HepG2 (cell line): Measurements from ENCODE around the gene MMS19. TPM values are rescaled to one million over a fixed set of nuclear protein-coding genes. Genes with fewer than 3 reads are reported as not detected.

Source experiments
- AKAP8 ChIP-seq: sonication (generic); formaldehyde crosslinking; IDR thresholded peaks from 2 replicates; pipeline ENCODE4 v1.5.1; 2020; ENCODE audit warnings: mild to moderate bottlenecking, missing genetic modification reagents
- DRAP1 ChIP-seq: IDR thresholded peaks from 2 replicates; pipeline ENCODE4 v1.6.1; 2016; ENCODE audit warnings: missing genetic modification reagents, missing compliant biosample characterization
- FOXO1 ChIP-seq: sonication (generic); formaldehyde crosslinking; IDR thresholded peaks from 2 replicates; pipeline ENCODE4 v1.4.0; 2020; ENCODE audit warnings: missing genetic modification reagents
- GATA4 ChIP-seq: sonication (generic); IDR thresholded peaks from 2 replicates; pipeline ENCODE4 v1.6.1; 2016; ENCODE audit warnings: antibody characterized with exemption, low read depth, borderline replicate concordance
- HOXA3 ChIP-seq: sonication (generic); formaldehyde crosslinking; IDR thresholded peaks from 2 replicates; pipeline ENCODE4 v1.5.0; 2020; ENCODE audit warnings: missing genetic modification reagents
- KLF12 ChIP-seq: sonication (generic); formaldehyde crosslinking; IDR thresholded peaks from 2 replicates; pipeline ENCODE4 v1.4.0; 2020; ENCODE audit warnings: missing genetic modification reagents, borderline replicate concordance
- KMT2B ChIP-seq: IDR thresholded peaks from 2 replicates; pipeline ENCODE4 v1.6.1; 2016; ENCODE audit warnings: missing genetic modification reagents, missing compliant biosample characterization
- PHF5A ChIP-seq: IDR thresholded peaks from one replicate; pipeline ENCODE4 v1.6.1; 2018; ENCODE audit warnings: low read depth, missing genetic modification reagents; ENCODE audit not compliant: unreplicated experiment
- POLR2G ChIP-seq: fragments of 200-400 bp; formaldehyde crosslinking; IDR thresholded peaks from 2 replicates; pipeline ENCODE4 v1.6.1; 2018; ENCODE audit warnings: mild to moderate bottlenecking, low read depth, low read length, moderate library complexity
- RXRB ChIP-seq: IDR thresholded peaks from 2 replicates; pipeline ENCODE4 v1.6.1; 2016; ENCODE audit warnings: borderline replicate concordance, missing genetic modification reagents, missing compliant biosample characterization
- SOX5 ChIP-seq: IDR thresholded peaks from 2 replicates; pipeline ENCODE4 v1.6.1; 2016; ENCODE audit warnings: borderline replicate concordance
- TCF12 ChIP-seq, 2 experiments: fragments of 450-650 bp in 1 of 2; sonication (generic) in 1 of 2; formaldehyde crosslinking in 1 of 2; IDR thresholded peaks; 2 replicates each; pipeline versions ENCODE4 v1.6.1 to v1.8.0; 2017 to 2022; ENCODE audit warnings: antibody characterized with exemption in 1 of 2, mild to moderate bottlenecking in 1 of 2, missing genetic modification reagents in 1 of 2, moderate library complexity in 1 of 2
- ZBTB34 ChIP-seq: sonication (generic); formaldehyde crosslinking; IDR thresholded peaks from 2 replicates; pipeline ENCODE4 v1.8.0; 2022; ENCODE audit warnings: mild to moderate bottlenecking, missing genetic modification reagents
- ZNF331 ChIP-seq: sonication (generic); formaldehyde crosslinking; IDR thresholded peaks from 2 replicates; pipeline ENCODE4 v1.4.0; 2020; ENCODE audit warnings: missing genetic modification reagents
- ZNF556 ChIP-seq: sonication (generic); formaldehyde crosslinking; IDR thresholded peaks from 2 replicates; pipeline ENCODE4 v1.4.0; 2020; ENCODE audit warnings: mild to moderate bottlenecking, missing genetic modification reagents, borderline replicate concordance
- ZNF709 ChIP-seq: sonication (generic); formaldehyde crosslinking; IDR thresholded peaks from 2 replicates; pipeline ENCODE4 v1.5.0; 2020; ENCODE audit warnings: mild to moderate bottlenecking, missing genetic modification reagents
- ZNF883 ChIP-seq: sonication (generic); formaldehyde crosslinking; IDR thresholded peaks from 2 replicates; pipeline ENCODE4 v1.5.1; 2020; ENCODE audit warnings: mild to moderate bottlenecking, missing genetic modification reagents; ENCODE audit errors: not compliant biosample characterization
- polyA plus RNA-seq, 8 experiments: library from polyadenylated mRNA; depleted of rRNA in 3 of 8; stranded (reverse) in 7 of 8; unstranded in 1 of 8; fragments of >200 nt; fragmentation: Illumina TruSeq in 4 of 8; extraction: Trizol in 4 of 8; gene quantifications; 2 replicates each; pipeline versions ENCODE4 v1.2.1 to v1.2.3, GENCODE V29; 2011 to 2016; ENCODE audit warnings: low read depth in 4 of 8, missing spikeins in 1 of 8, mixed read lengths in 1 of 8; ENCODE audit not compliant: insufficient read depth in 1 of 8
- total RNA-seq, 5 experiments: library from RNA; depleted of rRNA; stranded (reverse); fragments of >200 nt; fragmentation: Illumina TruSeq; extraction: Trizol; gene quantifications; 2 replicates each; pipeline ENCODE4 v1.2.3, GENCODE V29; 2016; ENCODE audit warnings: low read depth in 1 of 5
- TF ChIP-seq, protein P1 (sequence below): sonication (generic); formaldehyde crosslinking; IDR thresholded peaks from 2 replicates; pipeline ENCODE4 v1.5.1; 2020; ENCODE audit warnings: missing genetic modification reagents, mild to moderate bottlenecking, borderline replicate concordance
- TF ChIP-seq, protein P2 (sequence below), 2 experiments: sonication (generic) in 1 of 2; formaldehyde crosslinking in 1 of 2; IDR thresholded peaks; 2 replicates each; pipeline versions ENCODE4 v1.4.0 to v1.6.1; 2016 to 2020; ENCODE audit warnings: borderline replicate concordance in 1 of 2, low read depth in 1 of 2, mild to moderate bottlenecking in 1 of 2, missing genetic modification reagents in 1 of 2
- TF ChIP-seq, protein P3 (sequence below): IDR thresholded peaks from 2 replicates; pipeline ENCODE4 v1.6.1; 2016; ENCODE audit warnings: mild to moderate bottlenecking, missing biosample characterization, missing genetic modification reagents

Gene MMS19
- total and polyA plus RNA-seq, 2 of the 13 experiments (the other 11 are each of a cell fraction or from before 2014, with no cell fraction given), result 76.4 to 107 TPM

DNA sequence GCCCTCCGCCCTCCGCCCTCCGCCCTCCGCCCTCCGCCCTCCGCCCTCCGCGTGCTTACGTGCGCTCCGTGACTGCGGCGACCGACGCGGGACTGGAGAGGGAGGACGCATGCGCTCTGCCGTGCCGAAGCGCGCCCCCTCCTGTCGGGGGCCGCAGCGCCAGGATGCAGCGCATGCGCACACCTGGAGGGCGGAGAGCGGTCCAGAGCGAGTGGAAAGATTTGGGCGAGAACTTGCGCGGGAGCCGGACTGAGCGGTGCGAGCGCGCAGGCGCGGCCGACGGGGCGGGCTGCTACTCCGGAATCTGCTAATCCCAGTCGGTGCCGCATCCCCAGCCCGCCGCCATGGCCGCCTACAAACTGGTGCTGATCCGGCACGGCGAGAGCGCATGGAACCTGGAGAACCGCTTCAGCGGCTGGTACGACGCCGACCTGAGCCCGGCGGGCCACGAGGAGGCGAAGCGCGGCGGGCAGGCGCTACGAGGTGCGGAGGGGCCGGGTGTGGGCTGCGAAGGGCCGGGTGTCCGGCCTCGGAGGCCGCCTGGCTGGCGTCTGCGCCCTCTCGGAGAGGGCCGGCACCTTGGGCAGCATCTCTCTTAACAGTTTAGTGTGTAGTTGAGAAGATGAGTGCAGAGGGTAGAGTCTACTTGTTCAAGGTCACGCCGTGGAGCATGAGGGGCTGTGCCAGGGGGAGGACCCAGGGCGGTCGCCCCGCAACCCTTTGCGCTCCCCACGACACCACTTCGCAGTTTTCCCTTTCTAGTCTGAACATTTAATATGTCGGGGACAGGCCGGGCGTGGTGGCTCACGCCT lies 72.1 kb downstream of the MMS19 start, which contains the start of gene PGAM1 (continued):
- TF ChIP-seq TCF12 (IDR thresholded peaks at IDR 0.05), result no peak
- TF ChIP-seq TCF12 (CRISPR knock-in tag; IDR thresholded peaks at IDR 0.05), result no peak
- TF ChIP-seq, protein P1, sequence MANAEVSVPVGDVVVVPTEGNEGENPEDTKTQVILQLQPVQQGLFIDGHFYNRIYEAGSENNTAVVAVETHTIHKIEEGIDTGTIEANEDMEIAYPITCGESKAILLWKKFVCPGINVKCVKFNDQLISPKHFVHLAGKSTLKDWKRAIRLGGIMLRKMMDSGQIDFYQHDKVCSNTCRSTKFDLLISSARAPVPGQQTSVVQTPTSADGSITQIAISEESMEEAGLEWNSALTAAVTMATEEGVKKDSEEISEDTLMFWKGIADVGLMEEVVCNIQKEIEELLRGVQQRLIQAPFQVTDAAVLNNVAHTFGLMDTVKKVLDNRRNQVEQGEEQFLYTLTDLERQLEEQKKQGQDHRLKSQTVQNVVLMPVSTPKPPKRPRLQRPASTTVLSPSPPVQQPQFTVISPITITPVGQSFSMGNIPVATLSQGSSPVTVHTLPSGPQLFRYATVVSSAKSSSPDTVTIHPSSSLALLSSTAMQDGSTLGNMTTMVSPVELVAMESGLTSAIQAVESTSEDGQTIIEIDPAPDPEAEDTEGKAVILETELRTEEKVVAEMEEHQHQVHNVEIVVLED (CRISPR knock-in tag), result peak; percentile 85
- TF ChIP-seq AKAP8 (CRISPR knock-in tag), result 0 out of 2 replicates have a peak, but pooled peaks have one; percentile 48
- TF ChIP-seq, protein P2, sequence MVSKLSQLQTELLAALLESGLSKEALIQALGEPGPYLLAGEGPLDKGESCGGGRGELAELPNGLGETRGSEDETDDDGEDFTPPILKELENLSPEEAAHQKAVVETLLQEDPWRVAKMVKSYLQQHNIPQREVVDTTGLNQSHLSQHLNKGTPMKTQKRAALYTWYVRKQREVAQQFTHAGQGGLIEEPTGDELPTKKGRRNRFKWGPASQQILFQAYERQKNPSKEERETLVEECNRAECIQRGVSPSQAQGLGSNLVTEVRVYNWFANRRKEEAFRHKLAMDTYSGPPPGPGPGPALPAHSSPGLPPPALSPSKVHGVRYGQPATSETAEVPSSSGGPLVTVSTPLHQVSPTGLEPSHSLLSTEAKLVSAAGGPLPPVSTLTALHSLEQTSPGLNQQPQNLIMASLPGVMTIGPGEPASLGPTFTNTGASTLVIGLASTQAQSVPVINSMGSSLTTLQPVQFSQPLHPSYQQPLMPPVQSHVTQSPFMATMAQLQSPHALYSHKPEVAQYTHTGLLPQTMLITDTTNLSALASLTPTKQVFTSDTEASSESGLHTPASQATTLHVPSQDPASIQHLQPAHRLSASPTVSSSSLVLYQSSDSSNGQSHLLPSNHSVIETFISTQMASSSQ (IDR thresholded peaks at IDR 0.05; ENCODE audit: low read depth), result no peak
- TF ChIP-seq, protein P2 (CRISPR knock-in tag; IDR thresholded peaks at IDR 0.05; ENCODE audit: borderline replicate concordance), result peak; percentile 34; the same call in 1 of the 2 replicates
- TF ChIP-seq, protein P3, sequence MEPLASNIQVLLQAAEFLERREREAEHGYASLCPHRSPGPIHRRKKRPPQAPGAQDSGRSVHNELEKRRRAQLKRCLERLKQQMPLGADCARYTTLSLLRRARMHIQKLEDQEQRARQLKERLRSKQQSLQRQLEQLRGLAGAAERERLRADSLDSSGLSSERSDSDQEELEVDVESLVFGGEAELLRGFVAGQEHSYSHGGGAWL (CRISPR knock-in tag), result peak; percentile 78
- TF ChIP-seq PHF5A (CRISPR knock-in tag), result peak; percentile 88
- peak; percentile 52 for TF ChIP-seq KMT2B (CRISPR knock-in tag)
- no peak for TF ChIP-seq ZNF556 (CRISPR knock-in tag)
- no peak for TF ChIP-seq KLF12 (CRISPR knock-in tag)
- peak; percentile 76 for TF ChIP-seq DRAP1 (CRISPR knock-in tag)
- peak; percentile 71 for TF ChIP-seq POLR2G
- TF ChIP-seq HOXA3 (CRISPR knock-in tag), result peak; percentile 72; the same call in 1 of the 2 replicates
- TF ChIP-seq ZNF709 (CRISPR knock-in tag), result peak; percentile 69; the same call in 1 of the 2 replicates
- TF ChIP-seq GATA4, result no peak
- peak; percentile 86 for TF ChIP-seq ZNF883 (CRISPR knock-in tag)
- TF ChIP-seq ZNF331 (CRISPR knock-in tag), result peak; percentile 43; the same call in 1 of the 2 replicates
- peak; percentile 42; the same call in 1 of the 2 replicates for TF ChIP-seq SOX5
- 0 out of 2 replicates have a peak, but pooled peaks have one; percentile 29 for TF ChIP-seq FOXO1
- no peak for TF ChIP-seq ZBTB34 (CRISPR knock-in tag)
- peak; percentile 40; the same call in 1 of the 2 replicates for TF ChIP-seq RXRB (CRISPR knock-in tag)
